RCC 7860 (cell line): ENCODE data around the gene RERE.
A peak's percentile ranks its signal among the peaks of the same experiment; 100 is the strongest.
"Not testable (repeated sequence)": the region's sequence is repeated elsewhere in the genome, so short reads cannot be mapped to it uniquely, and the experiment has no call there.

ENCODE experiments used
- DNase-seq: peaks from one replicate; pipeline ENCODE4 v3.0.0-alpha.2; 2015; ENCODE audit warnings: low spot score
- FAIRE-seq: peaks from 2 replicates; lab custom pipeline; 2012; peaks lifted over from hg19 to GRCh38; lab: Jason Lieb, UNC

Gene RERE

GRCh38 chr1:8529901-8530300, 287.5 kb downstream of the RERE start:
- FAIRE-seq (no peak), DNase-seq (no peak)

GRCh38 chr1:8527941-8528340, 289.5 kb downstream of the RERE start:
- FAIRE-seq (no peak), DNase-seq (no peak)

- DNase-seq (peak; percentile 77), FAIRE-seq (peak; percentile 71)
Observed at GRCh38 chr1:8525558-8526275, 291.7 kb downstream of the RERE start.

GRCh38 chr1:8525216-8525557, 292.3 kb downstream of the RERE start:
- DNase-seq: no peak
- FAIRE-seq: no peak

GRCh38 chr1:8524627-8525157, 292.7 kb downstream of the RERE start:
- FAIRE-seq (no peak), DNase-seq (no peak)

- DNase-seq (no peak), FAIRE-seq (no peak)
Observed at GRCh38 chr1:8523666-8524206, 293.7 kb downstream of the RERE start.

GRCh38 chr1:8520483-8520966, 296.9 kb downstream of the RERE start:
- DNase-seq (no peak), FAIRE-seq (no peak)

- no peak for FAIRE-seq
Observed at GRCh38 chr1:8519167-8519566, 298.3 kb downstream of the RERE start.

GRCh38 chr1:8518490-8518801, 299.0 kb downstream of the RERE start:
- no peak for DNase-seq
- FAIRE-seq: no peak

More at GRCh38 chr1:8519167-8519566, 298.3 kb downstream of the RERE start:
- DNase-seq: no peak

- DNase-seq (no peak), FAIRE-seq (no peak)
Observed at GRCh38 chr1:8517661-8518489, 299.6 kb downstream of the RERE start.

GRCh38 chr1:8516793-8517556, 300.5 kb downstream of the RERE start:
- FAIRE-seq: no peak
- DNase-seq: no peak

- DNase-seq (no peak), FAIRE-seq (no peak)
Observed at GRCh38 chr1:8516278-8516777, 301.1 kb downstream of the RERE start.

- no peak for FAIRE-seq
- no peak for DNase-seq
Observed at GRCh38 chr1:8512504-8512903, 304.9 kb downstream of the RERE start.

GRCh38 chr1:8510041-8510823, 307.2 kb downstream of the RERE start:
- FAIRE-seq: no peak
- no peak for DNase-seq

GRCh38 chr1:8509579-8509978, 307.9 kb downstream of the RERE start:
- FAIRE-seq (no peak), DNase-seq (no peak)

- FAIRE-seq: no peak
- no peak for DNase-seq
Observed at GRCh38 chr1:8506995-8507615, 310.3 kb downstream of the RERE start.

GRCh38 chr1:8506456-8506855, 311.0 kb downstream of the RERE start:
- FAIRE-seq (no peak), DNase-seq (no peak)

- no peak for FAIRE-seq
- no peak for DNase-seq
Observed at GRCh38 chr1:8503842-8504241, 313.6 kb downstream of the RERE start.

GRCh38 chr1:8502949-8503348, 314.5 kb downstream of the RERE start:
- not testable (repeated sequence) for DNase-seq, FAIRE-seq
